HL-60 (cell line): ENCODE measurements around the gene DNAH12.
"Not testable (repeated sequence)": the region's sequence is repeated elsewhere in the genome, so short reads cannot be mapped to it uniquely, and the experiment has no call there.

Experiments used
- DNase-seq, 2 experiments: peaks; one replicate each; pipeline ENCODE4 v3.0.0-alpha.2; 2010 to 2020; ENCODE audit warnings: low read depth in 1 of 2, low spot score in 1 of 2
- H3K27ac ChIP-seq: fragments of 250-450 bp; sonication (Bioruptor Pico); replicated peaks from 2 replicates; pipeline ENCODE4 v1.5.1; 2020; ENCODE audit warnings: mild to moderate bottlenecking, moderate library complexity
- H3K27me3 ChIP-seq: fragments of 250-450 bp; sonication (Bioruptor Pico); 2 replicates; pipeline ENCODE4 v1.5.1; 2021; ENCODE audit warnings: mild to moderate bottlenecking, moderate library complexity; ENCODE audit not compliant: insufficient read depth, poor library complexity, severe bottlenecking
- H3K4me3 ChIP-seq: replicated peaks from 2 replicates; pipeline ENCODE4 v1.5.1; 2011; ENCODE audit warnings: mild to moderate bottlenecking, control low read depth, low read length; ENCODE audit not compliant: insufficient read depth
- CTCF ChIP-seq: IDR thresholded peaks from one replicate; pipeline ENCODE4 v1.5.1; 2011; ENCODE audit warnings: low read length, control low read depth, inconsistent platforms; ENCODE audit not compliant: insufficient read depth
- GABPA ChIP-seq: IDR thresholded peaks from 2 replicates; pipeline ENCODE4 v1.6.1; 2012; ENCODE audit warnings: low read depth
- POLR2AphosphoS5 ChIP-seq: IDR thresholded peaks from 2 replicates; pipeline ENCODE4 v1.6.1; 2012; ENCODE audit warnings: low read depth
- SPI1 ChIP-seq: IDR thresholded peaks from 2 replicates; pipeline ENCODE4 v1.6.1; 2012; ENCODE audit warnings: low read depth, mild to moderate bottlenecking, borderline replicate concordance
- TF ChIP-seq, protein P1 (sequence below): IDR thresholded peaks from 2 replicates; pipeline ENCODE4 v1.6.1; 2012; ENCODE audit warnings: low read depth; ENCODE audit not compliant: insufficient replicate concordance

The DNAH12 gene

DNA sequence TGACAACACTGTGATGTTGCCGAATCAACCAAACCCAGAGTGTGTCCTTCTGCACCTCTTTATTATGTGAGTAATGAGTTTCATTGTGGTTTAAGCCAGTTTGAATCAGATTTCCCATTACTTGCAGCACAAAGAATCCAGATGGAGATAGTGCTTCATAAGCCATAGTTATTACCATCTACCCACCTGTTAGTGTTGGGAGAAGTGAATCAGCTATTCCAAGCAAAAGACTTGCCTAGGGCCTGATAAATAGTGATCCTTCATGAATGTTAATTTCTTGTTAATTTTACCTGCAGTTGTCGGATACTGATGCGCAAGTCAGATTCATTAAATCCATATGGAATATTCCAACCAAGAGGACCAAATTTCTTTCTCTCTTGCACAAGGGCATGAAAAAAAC, 229.9 kb downstream of the DNAH12 start:
- TF ChIP-seq, protein P1, sequence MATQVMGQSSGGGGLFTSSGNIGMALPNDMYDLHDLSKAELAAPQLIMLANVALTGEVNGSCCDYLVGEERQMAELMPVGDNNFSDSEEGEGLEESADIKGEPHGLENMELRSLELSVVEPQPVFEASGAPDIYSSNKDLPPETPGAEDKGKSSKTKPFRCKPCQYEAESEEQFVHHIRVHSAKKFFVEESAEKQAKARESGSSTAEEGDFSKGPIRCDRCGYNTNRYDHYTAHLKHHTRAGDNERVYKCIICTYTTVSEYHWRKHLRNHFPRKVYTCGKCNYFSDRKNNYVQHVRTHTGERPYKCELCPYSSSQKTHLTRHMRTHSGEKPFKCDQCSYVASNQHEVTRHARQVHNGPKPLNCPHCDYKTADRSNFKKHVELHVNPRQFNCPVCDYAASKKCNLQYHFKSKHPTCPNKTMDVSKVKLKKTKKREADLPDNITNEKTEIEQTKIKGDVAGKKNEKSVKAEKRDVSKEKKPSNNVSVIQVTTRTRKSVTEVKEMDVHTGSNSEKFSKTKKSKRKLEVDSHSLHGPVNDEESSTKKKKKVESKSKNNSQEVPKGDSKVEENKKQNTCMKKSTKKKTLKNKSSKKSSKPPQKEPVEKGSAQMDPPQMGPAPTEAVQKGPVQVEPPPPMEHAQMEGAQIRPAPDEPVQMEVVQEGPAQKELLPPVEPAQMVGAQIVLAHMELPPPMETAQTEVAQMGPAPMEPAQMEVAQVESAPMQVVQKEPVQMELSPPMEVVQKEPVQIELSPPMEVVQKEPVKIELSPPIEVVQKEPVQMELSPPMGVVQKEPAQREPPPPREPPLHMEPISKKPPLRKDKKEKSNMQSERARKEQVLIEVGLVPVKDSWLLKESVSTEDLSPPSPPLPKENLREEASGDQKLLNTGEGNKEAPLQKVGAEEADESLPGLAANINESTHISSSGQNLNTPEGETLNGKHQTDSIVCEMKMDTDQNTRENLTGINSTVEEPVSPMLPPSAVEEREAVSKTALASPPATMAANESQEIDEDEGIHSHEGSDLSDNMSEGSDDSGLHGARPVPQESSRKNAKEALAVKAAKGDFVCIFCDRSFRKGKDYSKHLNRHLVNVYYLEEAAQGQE: no peak
- no peak for TF ChIP-seq GABPA
- no peak for TF ChIP-seq CTCF
- no peak for TF ChIP-seq SPI1
- no peak for TF ChIP-seq POLR2AphosphoS5
- no peak overlapping the region for H3K27ac ChIP-seq
- no peak for DNase-seq
- H3K4me3 ChIP-seq: no peak overlapping the region
- peaks cover 2% of the 10 kb centered on the region for H3K27me3 ChIP-seq

- DNase-seq: no peak
- TF ChIP-seq GABPA: no peak
- TF ChIP-seq, protein P1: no peak
- no peak for TF ChIP-seq POLR2AphosphoS5
- TF ChIP-seq CTCF: no peak
- TF ChIP-seq SPI1: no peak
- H3K4me3 ChIP-seq: no peak overlapping the region
- H3K27ac ChIP-seq: no peak overlapping the region
- H3K27me3 ChIP-seq: no peaks in the 10 kb centered on the region
Observed at GRCh38 chr3:57309769-57310360, 234.3 kb downstream of the DNAH12 start.

GRCh38 chr3:57303520-57303919, 240.6 kb downstream of the DNAH12 start:
- not testable (repeated sequence) for H3K27ac ChIP-seq, H3K27me3 ChIP-seq, DNase-seq, H3K4me3 ChIP-seq

DNA sequence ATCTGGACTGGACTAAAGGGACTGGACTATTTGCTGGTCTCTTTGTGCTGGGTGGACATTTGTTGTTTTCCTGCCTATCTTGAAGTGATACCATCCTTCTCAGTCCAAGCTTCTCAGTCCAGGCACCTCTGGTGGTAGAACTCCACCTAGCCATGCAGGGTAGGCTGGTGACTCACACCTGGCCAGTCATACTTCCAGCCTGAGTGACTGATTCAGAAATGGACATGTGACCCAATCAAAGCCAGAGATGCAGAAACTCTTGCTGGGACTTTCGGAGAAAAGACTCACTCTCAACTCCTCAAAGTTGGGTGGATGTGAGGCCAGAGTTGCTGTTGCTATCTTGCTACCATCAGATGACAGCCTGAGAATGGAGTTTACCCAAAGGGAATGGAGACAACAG, 246.1 kb downstream of the DNAH12 start:
- H3K27ac ChIP-seq: no peak overlapping the region
- no peak for TF ChIP-seq POLR2AphosphoS5
- TF ChIP-seq, protein P1: no peak
- no peak for TF ChIP-seq SPI1
- no peak for TF ChIP-seq CTCF
- no peak for TF ChIP-seq GABPA
- DNase-seq: no peak
- H3K27me3 ChIP-seq: peaks cover 2% of the 10 kb centered on the region
- no peak overlapping the region for H3K4me3 ChIP-seq
